ENCODE data around the gene KRTAP5-2. TPM values are rescaled to one million over a fixed set of nuclear protein-coding genes. Genes with fewer than 3 reads are reported as not detected.
"Not testable (repeated sequence)": the region's sequence is repeated elsewhere in the genome, so short reads cannot be mapped to it uniquely, and the experiment has no call there.

The KRTAP5-2 gene
- not detected for total RNA-seq
- not detected for polyA plus RNA-seq (2013, experiment 1 of 2)
- not detected for polyA plus RNA-seq (2013, experiment 2 of 2)
- long read RNA-seq, experiment 1 = 0 reads
- long read RNA-seq, experiment 2 = 0 reads
- long read RNA-seq, experiment 3 = 0 reads
- long read RNA-seq, experiment 4 = 0 reads

- H3K4me3 Mint-ChIP-seq = no peak within 1 kb of the TSS
- H3K36me3 Mint-ChIP-seq (ENCODE audit: low read depth) = peaks cover 2% of the 10 kb centered on the region
- DNase-seq = no peak
Observed at GRCh38 chr11:1597994-1598380, at the start of gene KRTAP5-2. TSS of gene KRTAP5-2 (minus strand) at chr11:1598294. CDS start at chr11:1598250, 44 bp downstream.

GRCh38 chr11:1646540-1646939 is 48.4 kb upstream of the KRTAP5-2 start:
- H3K4me3 ChIP-seq (ENCODE audit: low read length) = not testable (repeated sequence)

More at GRCh38 chr11:1597994-1598380, at the start of gene KRTAP5-2:
- Mint-ChIP-seq H3K27ac (no peak within 1 kb of the TSS), H3K27me3 (ENCODE audit: insufficient read depth) (peaks cover 39% of the 10 kb centered on the region), H3K9me3 (peaks cover 16% of the 10 kb centered on the region), H3K4me1 (peaks cover 9% of the 10 kb centered on the region)
- no peak within 1 kb of the TSS for H3K9ac ChIP-seq (ENCODE audit: extremely low read depth, low read length, poor library complexity, severe bottlenecking)
- WGBS, 2 experiments (ENCODE audit: insufficient coverage in 1 of 2, insufficient read length in 1 of 2) = 100% methylated on average over 1 of the region's 4 CpGs; no CpG with 5 or more reads in 1 of the 2 experiments
- no peaks in the 10 kb centered on the region for H3K4me1 ChIP-seq (ENCODE audit: control insufficient read depth, insufficient read depth, low read length)
- no peaks in the 10 kb centered on the region for H3K9me3 ChIP-seq (ENCODE audit: control insufficient read depth, low read length)
- H3K4me3 ChIP-seq (ENCODE audit: low read length) = no peak within 1 kb of the TSS
- H3K27ac ChIP-seq (ENCODE audit: low read depth, low read length) = no peak within 1 kb of the TSS
- no peak for TF ChIP-seq CTCF (conservative IDR thresholded peaks at IDR 0.05)
- no peaks in the 10 kb centered on the region for H3K36me3 ChIP-seq (ENCODE audit: control insufficient read depth, insufficient read depth, low read length)
- no peaks in the 10 kb centered on the region for H3K27me3 ChIP-seq (ENCODE audit: control insufficient read depth, insufficient read depth, low read length, poor library complexity, severe bottlenecking)

GRCh38 chr11:1645357-1645821 is 47.3 kb upstream of the KRTAP5-2 start:
- H3K4me1 Mint-ChIP-seq = no peaks in the 10 kb centered on the region
- Histone ChIP-seq H3K4me1 (ENCODE audit: control insufficient read depth, insufficient read depth, low read length) (no peaks in the 10 kb centered on the region), H3K9ac (ENCODE audit: extremely low read depth, low read length, poor library complexity, severe bottlenecking) (no peak overlapping the region), H3K27ac (ENCODE audit: low read depth, low read length) (no peak overlapping the region), H3K4me3 (ENCODE audit: low read length) (no peak overlapping the region), H3K9me3 (ENCODE audit: control insufficient read depth, low read length) (no peaks in the 10 kb centered on the region), H3K27me3 (ENCODE audit: control insufficient read depth, insufficient read depth, low read length, poor library complexity, severe bottlenecking) (peaks cover 5% of the 10 kb centered on the region), H3K36me3 (ENCODE audit: control insufficient read depth, insufficient read depth, low read length) (no peaks in the 10 kb centered on the region)
- no peak overlapping the region for H3K27ac Mint-ChIP-seq
- H3K36me3 Mint-ChIP-seq (ENCODE audit: low read depth) = no peaks in the 10 kb centered on the region
- no peak for DNase-seq
- H3K27me3 Mint-ChIP-seq (ENCODE audit: insufficient read depth) = peaks cover 23% of the 10 kb centered on the region
- TF ChIP-seq CTCF (conservative IDR thresholded peaks at IDR 0.05) = no peak
- no peak overlapping the region for H3K4me3 Mint-ChIP-seq
- H3K9me3 Mint-ChIP-seq = no peaks in the 10 kb centered on the region
- WGBS, 2 experiments (ENCODE audit: insufficient coverage in 1 of 2, insufficient read length in 1 of 2) = 90 to 92% methylated on average over 12 of the region's 12 CpGs

More at GRCh38 chr11:1646540-1646939, 48.4 kb upstream of the KRTAP5-2 start:
- not testable (repeated sequence) for DNase-seq; H3K9ac ChIP-seq (ENCODE audit: extremely low read depth, low read length, poor library complexity, severe bottlenecking); H3K36me3 Mint-ChIP-seq (ENCODE audit: low read depth); H3K9me3 Mint-ChIP-seq; H3K36me3 ChIP-seq (ENCODE audit: control insufficient read depth, insufficient read depth, low read length); H3K4me1 ChIP-seq (ENCODE audit: control insufficient read depth, insufficient read depth, low read length); H3K4me1 Mint-ChIP-seq; H3K27ac ChIP-seq (ENCODE audit: low read depth, low read length); H3K9me3 ChIP-seq (ENCODE audit: control insufficient read depth, low read length); H3K27ac Mint-ChIP-seq; H3K4me3 Mint-ChIP-seq
- WGBS, 2 experiments (ENCODE audit: insufficient coverage in 1 of 2, insufficient read length in 1 of 2) = 75 to 90% methylated on average over 8 to 10 of the region's 10 CpGs
- peaks cover 32% of the 10 kb centered on the region for H3K27me3 Mint-ChIP-seq (ENCODE audit: insufficient read depth)
- peaks cover 16% of the 10 kb centered on the region for H3K27me3 ChIP-seq (ENCODE audit: control insufficient read depth, insufficient read depth, low read length, poor library complexity, severe bottlenecking)

Measured in endodermal cell (in vitro differentiated cells).